Central memory CD8-positive, alpha-beta T cell (primary cell): ENCODE data around the gene IZUMO1.

Source experiments
- ATAC-seq: fragments of 150-1000 bp; cut with Tn5 transposase; replicated peaks from 2 replicates; pipeline ENCODE4 v1.10.0; 2022; ENCODE audit warnings: mild to moderate bottlenecking, moderate FRiP score, moderate number of reproducible peaks; ENCODE audit not compliant: poor library complexity, severe bottlenecking; ENCODE audit errors: extremely low read depth
- DNase-seq, 2 donors: peaks; one replicate each; pipeline ENCODE4 v3.0.0; 2021; ENCODE audit warnings: low spot score in 2 of 2
- H3K27ac Mint-ChIP-seq: one replicate; pipeline ENCODE4 v1.8.0; 2022; ENCODE audit warnings: low read depth, mild to moderate bottlenecking, moderate library complexity, mixed read lengths
- H3K27me3 Mint-ChIP-seq: one replicate; pipeline ENCODE4 v1.8.0; 2022; ENCODE audit warnings: mixed read lengths
- H3K36me3 Mint-ChIP-seq: one replicate; pipeline ENCODE4 v1.8.0; 2022; ENCODE audit warnings: mild to moderate bottlenecking, moderate library complexity, mixed read lengths; ENCODE audit not compliant: insufficient read depth
- H3K4me1 Mint-ChIP-seq: one replicate; pipeline ENCODE4 v1.8.0; 2022; ENCODE audit warnings: mixed read lengths
- H3K4me3 Mint-ChIP-seq: one replicate; pipeline ENCODE4 v1.8.0; 2022; ENCODE audit warnings: mild to moderate bottlenecking, moderate library complexity, mixed read lengths
- H3K9me3 Mint-ChIP-seq: one replicate; pipeline ENCODE4 v1.8.0; 2022; ENCODE audit warnings: mixed read lengths

The IZUMO1 gene

GRCh38 chr19:48755084-48755641, 8.5 kb upstream of the IZUMO1 start, which contains the start of gene FGF21:
Gene FGF21 (plus strand): TSS chr19:48755524. CDS start chr19:48756237, 713 bp downstream.
- no peak within 1 kb of the TSS for H3K27ac Mint-ChIP-seq

GRCh38 chr19:48752496-48753365, 6.0 kb upstream of the IZUMO1 start, which contains the start of gene FUT1:
Gene FUT1 (minus strand): TSS chr19:48752641. CDS start chr19:48751281, 1,360 bp downstream.
- DNase-seq (no peak), ATAC-seq (peak; percentile 55)
- Mint-ChIP-seq H3K4me1 (peaks cover 15% of the 10 kb centered on the region), H3K36me3 (peaks cover 3% of the 10 kb centered on the region), H3K4me3 (peak within 1 kb of the TSS; percentile 69), H3K9me3 (no peaks in the 10 kb centered on the region), H3K27me3 (peaks cover 55% of the 10 kb centered on the region), H3K27ac (peak within 1 kb of the TSS; percentile 9)

More at GRCh38 chr19:48755084-48755641, 8.5 kb upstream of the IZUMO1 start, which contains the start of gene FGF21:
- Mint-ChIP-seq H3K4me1 (peaks cover 15% of the 10 kb centered on the region), H3K27me3 (peaks cover 57% of the 10 kb centered on the region), H3K36me3 (peaks cover 3% of the 10 kb centered on the region), H3K9me3 (no peaks in the 10 kb centered on the region), H3K4me3 (no peak within 1 kb of the TSS)
- ATAC-seq = no peak
- no peak for DNase-seq

GRCh38 chr19:48751845-48752495, 5.3 kb upstream of the IZUMO1 start:
- peak overlapping the region; percentile 9 for H3K27ac Mint-ChIP-seq
- no peak for DNase-seq
- peaks cover 55% of the 10 kb centered on the region for H3K27me3 Mint-ChIP-seq

GRCh38 chr19:48750771-48751504, 4.2 kb upstream of the IZUMO1 start:
- H3K4me1 Mint-ChIP-seq = peaks cover 20% of the 10 kb centered on the region
- H3K36me3 Mint-ChIP-seq = peaks cover 3% of the 10 kb centered on the region
- H3K27me3 Mint-ChIP-seq = peaks cover 61% of the 10 kb centered on the region
- peak overlapping the region; percentile 52 for H3K4me3 Mint-ChIP-seq
- H3K9me3 Mint-ChIP-seq = no peaks in the 10 kb centered on the region
- ATAC-seq (no peak), DNase-seq (no peak)
- no peak overlapping the region for H3K27ac Mint-ChIP-seq

More at GRCh38 chr19:48751845-48752495, 5.3 kb upstream of the IZUMO1 start:
- Mint-ChIP-seq H3K4me3 (peak overlapping the region; percentile 69), H3K4me1 (peaks cover 15% of the 10 kb centered on the region), H3K36me3 (peaks cover 3% of the 10 kb centered on the region), H3K9me3 (no peaks in the 10 kb centered on the region)
- peak; percentile 20 for ATAC-seq

GRCh38 chr19:48750351-48750750, 3.6 kb upstream of the IZUMO1 start:
- ATAC-seq = no peak
- no peak overlapping the region for H3K4me3 Mint-ChIP-seq
- H3K27me3 Mint-ChIP-seq = peaks cover 61% of the 10 kb centered on the region
- peaks cover 21% of the 10 kb centered on the region for H3K4me1 Mint-ChIP-seq
- DNase-seq = no peak
- no peak overlapping the region for H3K27ac Mint-ChIP-seq
- H3K36me3 Mint-ChIP-seq = peaks cover 3% of the 10 kb centered on the region
- no peaks in the 10 kb centered on the region for H3K9me3 Mint-ChIP-seq

- Mint-ChIP-seq H3K9me3 (no peaks in the 10 kb centered on the region), H3K4me3 (no peak overlapping the region), H3K27ac (no peak overlapping the region), H3K4me1 (peaks cover 21% of the 10 kb centered on the region), H3K36me3 (peaks cover 3% of the 10 kb centered on the region), H3K27me3 (peaks cover 54% of the 10 kb centered on the region)
- DNase-seq = no peak
- no peak for ATAC-seq
These were observed 3.0 kb upstream of the IZUMO1 start for GRCh38 chr19:48749571-48750198.

DNA sequence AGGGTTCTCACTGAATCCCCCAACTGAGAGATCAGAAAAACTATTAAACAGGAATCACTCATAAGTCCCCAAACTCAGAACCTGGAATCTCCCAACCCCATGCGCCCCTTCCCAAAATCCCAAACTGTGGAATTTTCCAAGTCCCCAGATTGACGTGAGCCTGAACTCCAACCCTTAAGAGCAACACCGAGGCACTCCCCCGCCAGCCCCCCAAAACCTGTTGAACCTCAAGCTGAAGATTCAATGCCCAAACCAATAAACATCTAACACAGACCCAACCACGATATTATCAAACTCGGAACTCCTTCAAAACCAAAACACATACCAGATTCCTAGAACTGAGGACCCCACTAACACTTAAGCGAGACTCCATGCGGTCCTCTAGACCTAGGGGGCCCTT, 599 bp downstream of the IZUMO1 start:
- Mint-ChIP-seq H3K9me3 (no peaks in the 10 kb centered on the region), H3K4me3 (no peak overlapping the region), H3K27ac (no peak overlapping the region), H3K36me3 (no peaks in the 10 kb centered on the region), H3K4me1 (peaks cover 15% of the 10 kb centered on the region), H3K27me3 (peaks cover 22% of the 10 kb centered on the region)
- DNase-seq = no peak
- ATAC-seq = no peak

DNA sequence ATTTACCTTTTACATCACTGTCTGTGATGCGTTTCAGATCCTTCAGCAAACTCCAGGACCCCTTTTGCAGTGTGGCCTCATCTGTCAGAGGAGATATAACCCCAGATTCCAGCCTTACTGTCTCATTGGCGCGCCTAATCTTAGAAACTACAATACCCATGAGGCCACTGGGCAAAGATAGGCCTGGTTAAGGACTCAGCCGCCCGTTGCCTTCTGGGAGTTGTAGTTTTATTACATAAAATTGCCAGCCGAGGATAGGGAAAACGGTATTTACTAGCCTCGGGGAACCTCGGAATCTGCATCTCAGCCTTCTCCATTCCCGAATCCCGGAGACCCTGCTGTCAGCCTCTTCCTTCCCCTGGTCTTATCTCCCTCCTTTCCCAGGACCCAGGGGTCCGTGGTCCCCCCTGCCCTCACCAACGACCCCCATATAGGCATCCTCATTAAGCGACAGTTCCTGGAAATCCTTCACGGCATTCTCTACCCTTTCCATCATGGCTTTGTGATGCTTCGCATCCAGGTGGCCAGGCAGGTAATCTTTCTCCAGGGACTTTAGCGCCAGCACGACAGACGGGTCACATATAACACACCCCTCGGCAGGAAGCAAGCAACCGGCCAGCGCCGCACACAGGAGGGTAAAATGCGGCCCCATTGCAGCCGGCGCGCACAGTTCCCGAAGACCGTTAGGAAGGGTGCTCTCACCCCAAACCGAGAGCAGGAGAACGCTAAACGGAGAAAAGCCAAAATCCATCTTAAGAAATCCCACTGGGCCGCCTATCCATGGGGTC, 1.3 kb downstream of the IZUMO1 start:
- no peak overlapping the region for H3K4me3 Mint-ChIP-seq
- H3K36me3 Mint-ChIP-seq = no peaks in the 10 kb centered on the region
- H3K4me1 Mint-ChIP-seq = peaks cover 17% of the 10 kb centered on the region
- H3K27me3 Mint-ChIP-seq = peaks cover 14% of the 10 kb centered on the region
- peak; percentile 78 for ATAC-seq
- H3K9me3 Mint-ChIP-seq = no peaks in the 10 kb centered on the region
- no peak for DNase-seq
- no peak overlapping the region for H3K27ac Mint-ChIP-seq

GRCh38 chr19:48742096-48742495, 4.6 kb downstream of the IZUMO1 start:
- Mint-ChIP-seq H3K27ac (no peak overlapping the region), H3K27me3 (peaks cover 13% of the 10 kb centered on the region), H3K36me3 (peaks cover 3% of the 10 kb centered on the region), H3K9me3 (no peaks in the 10 kb centered on the region), H3K4me3 (no peak overlapping the region), H3K4me1 (peaks cover 22% of the 10 kb centered on the region)
- ATAC-seq (no peak), DNase-seq (no peak)

DNA sequence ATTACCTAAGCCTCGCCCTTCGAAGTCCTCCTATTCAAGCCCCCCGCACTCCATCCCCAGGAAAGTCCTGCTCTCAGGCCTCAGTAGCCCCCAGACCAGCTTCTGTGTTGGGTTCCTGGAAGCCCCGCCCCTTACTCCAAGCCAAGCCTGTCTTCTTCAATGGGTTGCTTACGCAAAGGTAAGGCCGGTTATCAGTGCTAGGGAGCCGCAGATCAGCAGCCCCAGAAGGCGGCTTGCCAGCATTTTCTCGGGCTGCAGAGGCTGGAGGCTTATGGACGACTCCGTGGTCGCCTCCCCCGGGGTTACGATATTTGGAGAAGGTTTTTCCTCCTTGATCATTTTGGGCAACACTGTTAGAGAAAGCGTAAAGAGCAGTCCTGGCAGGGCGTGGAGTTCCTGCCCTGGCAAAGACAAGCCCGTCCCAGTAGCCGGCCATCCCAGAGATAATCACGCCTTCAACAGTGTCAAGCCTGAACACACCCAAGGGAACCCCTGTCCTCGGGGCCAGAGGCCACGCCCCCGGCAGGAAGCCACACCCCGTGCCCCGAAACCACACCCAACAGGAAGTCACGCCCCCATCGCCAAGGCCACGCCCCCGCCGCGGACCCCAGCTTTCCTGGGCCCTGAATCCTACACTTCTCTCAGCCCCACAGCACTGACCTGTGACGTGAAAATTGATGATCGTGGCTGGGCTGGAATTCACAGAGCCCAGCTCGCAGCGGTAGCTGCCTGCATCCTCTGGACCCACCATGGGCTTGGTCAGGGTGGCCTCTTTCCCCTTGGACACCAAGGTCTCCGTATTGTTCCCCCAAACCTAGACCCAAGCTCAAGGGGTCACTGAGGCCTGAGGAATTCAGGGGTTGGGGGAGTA, 5.3 kb downstream of the IZUMO1 start:
- H3K27me3 Mint-ChIP-seq = peaks cover 10% of the 10 kb centered on the region
- H3K36me3 Mint-ChIP-seq = peaks cover 3% of the 10 kb centered on the region
- ATAC-seq = no peak
- no peak for DNase-seq
- no peak overlapping the region for H3K4me3 Mint-ChIP-seq
- H3K4me1 Mint-ChIP-seq = peaks cover 21% of the 10 kb centered on the region
- H3K9me3 Mint-ChIP-seq = no peaks in the 10 kb centered on the region
- H3K27ac Mint-ChIP-seq = no peak overlapping the region
